GM12891 (cell line): ENCODE measurements around the gene ACSL5.

Experiments used
- PAX5 ChIP-seq: IDR thresholded peaks from 2 replicates; pipeline ENCODE4 v1.6.1; 2011; ENCODE audit warnings: low read length, moderate library complexity, mild to moderate bottlenecking; ENCODE audit not compliant: insufficient read depth, severe bottlenecking
- POLR2A ChIP-seq: IDR thresholded peaks from 2 replicates; pipeline ENCODE4 v1.6.1; 2011; ENCODE audit warnings: low read depth, low read length, control low read depth
- POLR2AphosphoS5 ChIP-seq: IDR thresholded peaks from 2 replicates; pipeline ENCODE4 v1.6.1; 2011; ENCODE audit warnings: low read depth, low read length, control low read depth
- SPI1 ChIP-seq: IDR thresholded peaks from 2 replicates; pipeline ENCODE4 v1.6.1; 2011; ENCODE audit warnings: low read depth, low read length, control low read depth
- TAF1 ChIP-seq: IDR thresholded peaks from 2 replicates; pipeline ENCODE4 v1.6.1; 2011; ENCODE audit warnings: low read depth, low read length, control low read depth

- TF ChIP-seq POLR2AphosphoS5 (no peak), POLR2A (no peak), TAF1 (no peak), PAX5 (no peak), SPI1 (no peak)
Measured at GRCh38 chr10:112442063-112442462, 68.1 kb downstream of the ACSL5 start.
